NCI-H2196 (cell line): Measurements from ENCODE around the gene REXO1.
A peak's percentile ranks its signal among the peaks of the same experiment; 100 is the strongest.

Experiments
- DNase-seq: peaks from one replicate; lab custom pipeline; 2025; ENCODE audit not compliant: unreplicated experiment; lab: John Stamatoyannopoulos, UW

Gene REXO1

DNA sequence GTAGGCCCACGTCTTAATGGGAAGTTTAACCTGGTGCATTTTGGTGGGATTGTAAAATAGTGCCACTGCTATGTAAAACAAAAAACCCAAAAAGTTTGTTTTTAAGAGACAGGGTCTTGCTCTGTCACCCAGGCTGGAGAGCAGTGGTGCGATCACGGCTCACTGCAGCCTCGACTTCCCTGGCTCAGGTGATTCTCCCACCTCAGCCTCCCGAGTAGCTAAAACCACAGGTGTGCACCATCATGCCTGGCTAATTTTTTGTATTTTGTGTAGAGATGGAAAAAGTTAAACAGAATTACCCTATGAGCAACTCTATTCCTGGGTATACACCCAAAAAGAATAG is 820 bp upstream of the REXO1 start:
- no peak for DNase-seq

GRCh38 chr19:1847684-1848398 is 442 bp downstream of the REXO1 start:
- DNase-seq: no peak

DNA sequence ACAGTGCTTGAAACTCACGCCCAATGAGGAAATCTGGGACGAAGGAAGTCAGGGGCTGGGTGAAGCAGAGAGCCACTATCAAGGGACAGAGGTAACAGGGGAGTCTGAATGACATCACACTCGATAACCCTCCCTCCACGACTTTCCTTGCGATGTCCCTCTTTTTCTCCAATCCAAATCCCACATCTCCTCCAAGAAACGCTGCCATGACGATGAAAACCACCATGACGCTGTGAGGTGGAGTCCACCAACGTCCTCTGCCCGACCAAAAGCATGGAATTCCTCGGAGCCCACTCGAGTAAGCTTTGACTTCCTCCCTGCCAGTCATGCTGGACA is 967 bp downstream of the REXO1 start:
- no peak for DNase-seq

- no peak for DNase-seq
Observed at GRCh38 chr19:1846517-1847204, 1.6 kb downstream of the REXO1 start.

- no peak for DNase-seq
Observed at GRCh38 chr19:1845642-1846041, 2.6 kb downstream of the REXO1 start.

DNA sequence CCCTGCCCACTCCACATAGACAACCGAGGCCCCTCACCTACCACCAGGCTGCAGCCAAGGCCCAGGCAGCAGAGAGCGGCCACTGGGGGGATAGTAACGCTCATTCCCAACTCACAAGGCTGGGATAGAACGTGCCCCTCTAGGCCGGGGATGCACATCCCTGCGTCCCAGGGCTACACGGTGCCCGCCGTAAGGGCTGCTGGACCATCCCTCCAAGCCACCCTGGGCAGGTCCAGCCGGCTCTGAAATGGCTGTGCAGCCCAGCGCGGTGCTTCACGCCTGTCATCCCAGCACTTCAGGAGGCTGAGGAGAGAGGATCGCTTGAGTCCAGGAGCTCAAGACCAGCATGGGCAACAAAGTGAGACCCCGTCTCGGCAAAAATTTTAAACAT is 3.2 kb downstream of the REXO1 start:
- no peak for DNase-seq

GRCh38 chr19:1844513-1845124 is 3.7 kb downstream of the REXO1 start:
- no peak for DNase-seq

DNA sequence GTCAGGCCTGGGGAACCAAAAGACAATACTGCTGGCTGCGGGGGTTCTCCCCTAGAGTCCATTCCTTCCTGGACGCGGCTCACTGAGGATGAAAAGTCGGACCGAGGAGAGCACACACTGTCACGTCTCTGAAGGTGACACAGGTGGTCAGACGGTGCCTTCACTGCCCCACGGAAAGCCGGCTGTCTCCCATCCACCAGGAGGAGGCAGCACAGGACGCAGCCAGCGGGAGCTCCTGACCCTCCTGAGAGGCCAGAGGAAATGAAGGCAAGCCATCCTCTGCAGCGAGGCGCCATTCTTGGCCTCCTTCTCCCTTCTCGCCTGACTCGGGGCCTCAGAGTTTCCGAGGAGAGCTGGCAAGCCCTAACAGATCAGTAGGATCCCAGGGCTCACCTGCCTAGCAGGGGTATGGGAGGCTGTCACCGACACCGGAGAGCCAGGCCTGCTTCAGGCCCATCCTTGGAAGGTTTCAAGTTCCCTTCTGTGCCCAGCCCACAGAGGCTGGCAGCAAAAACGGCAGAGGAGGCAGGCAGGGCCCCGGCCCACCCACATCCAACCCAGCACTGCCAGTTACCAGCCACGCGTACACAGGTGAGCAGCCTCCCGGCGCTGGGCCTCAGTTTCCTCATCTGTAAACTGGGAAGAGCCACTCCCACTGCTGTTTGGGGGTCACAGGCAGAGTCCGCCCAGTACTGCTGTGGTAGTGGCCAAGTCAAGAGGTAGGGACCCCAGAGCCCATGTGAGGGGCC is 4.5 kb downstream of the REXO1 start:
- DNase-seq: no peak

DNA sequence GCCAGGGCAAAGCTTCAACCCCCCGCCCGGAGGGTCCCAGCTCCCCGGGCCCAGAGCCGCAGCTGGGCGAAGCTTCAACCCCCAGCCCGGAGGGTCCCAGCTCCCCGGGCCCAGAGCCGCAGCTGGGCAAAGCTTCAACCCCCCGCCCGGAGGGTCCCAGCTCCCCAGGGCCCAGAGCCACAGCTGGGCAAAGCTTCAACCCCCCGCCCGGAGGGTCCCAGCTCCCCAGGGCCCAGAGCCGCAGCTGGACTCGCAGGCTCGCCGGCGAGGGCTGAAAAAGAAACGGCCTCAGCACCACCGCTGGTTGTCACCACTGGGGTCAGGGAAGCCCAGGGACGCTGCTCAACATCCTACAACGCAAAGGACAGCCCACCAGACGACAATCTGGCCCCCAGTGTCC is 5.2 kb downstream of the REXO1 start:
- DNase-seq: no peak

GRCh38 chr19:1841209-1841924 is 6.9 kb downstream of the REXO1 start:
- no peak for DNase-seq

DNA sequence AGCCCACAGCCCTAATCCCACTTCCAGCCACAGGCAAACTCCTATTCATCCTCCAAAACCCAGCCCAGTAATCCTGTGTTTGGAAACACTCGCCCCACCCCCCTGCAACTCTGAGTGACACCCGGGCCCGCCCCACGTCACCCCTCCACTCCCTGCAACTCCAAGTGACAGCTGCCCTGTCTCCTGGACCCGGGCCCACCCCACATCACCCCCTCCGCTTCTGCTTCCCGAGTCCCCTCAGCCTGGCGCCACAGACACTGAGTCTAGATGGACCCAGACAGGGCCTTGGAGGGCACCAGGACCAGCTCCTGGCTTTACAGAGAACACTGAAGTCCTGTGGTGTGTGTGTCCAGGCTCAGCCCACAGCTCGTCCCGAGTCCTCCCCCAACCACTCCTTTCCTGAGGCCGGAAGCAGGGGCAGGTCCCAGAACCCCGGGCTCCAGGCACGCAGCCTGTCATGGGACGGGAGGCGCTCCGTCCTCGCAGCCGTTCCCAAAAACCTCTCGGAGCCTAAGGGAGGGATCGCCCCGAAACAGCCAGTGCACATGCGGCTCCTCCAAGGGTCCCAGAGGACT is 7.7 kb downstream of the REXO1 start:
- DNase-seq: no peak

DNA sequence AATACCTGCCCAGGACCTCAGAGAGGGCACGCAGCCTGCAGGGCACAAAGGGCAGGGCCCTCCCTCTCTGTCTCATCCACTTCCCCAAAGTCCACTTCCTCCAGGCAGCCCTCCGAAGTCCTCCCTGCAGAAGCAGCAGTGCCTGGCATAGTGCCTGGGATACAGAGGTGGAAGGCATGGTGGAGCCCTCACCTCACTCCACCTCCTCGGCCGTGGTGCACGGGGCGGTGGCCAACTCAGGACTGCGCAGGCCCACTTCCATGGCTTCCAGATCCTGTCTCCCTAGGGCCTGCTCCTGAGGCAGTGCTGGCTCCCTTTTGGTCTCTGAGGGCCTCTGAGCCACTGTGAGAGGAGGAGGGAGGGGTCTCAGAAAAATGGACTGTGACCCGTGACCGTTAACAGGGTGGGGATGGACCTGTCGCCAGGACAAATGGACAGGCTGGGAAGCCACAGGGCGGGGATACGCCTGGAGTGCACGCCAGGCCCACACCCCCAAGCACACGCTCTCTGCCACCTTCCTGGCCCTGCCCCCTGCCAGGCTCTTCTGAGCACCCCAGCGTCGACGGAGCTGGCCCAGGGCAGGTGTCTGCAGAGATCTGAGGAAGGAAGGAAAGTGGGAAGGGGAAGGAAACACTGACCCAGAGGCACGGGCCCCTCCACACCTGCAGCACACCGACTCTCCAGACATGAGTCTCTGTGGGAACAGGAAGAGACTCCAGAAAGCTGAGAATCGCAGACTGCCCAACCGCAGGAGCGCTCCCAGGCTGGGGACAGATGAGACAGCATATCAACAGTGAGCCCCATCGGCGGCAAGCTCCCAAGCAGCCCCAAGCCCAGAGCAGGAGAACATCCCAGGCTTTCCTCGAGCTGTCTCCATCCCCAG is 8.4 kb downstream of the REXO1 start:
- DNase-seq: no peak

GRCh38 chr19:1837625-1838105 is 10.6 kb downstream of the REXO1 start:
- peak; percentile 44 for DNase-seq

GRCh38 chr19:1837222-1837565 is 11.1 kb downstream of the REXO1 start:
- no peak for DNase-seq

DNA sequence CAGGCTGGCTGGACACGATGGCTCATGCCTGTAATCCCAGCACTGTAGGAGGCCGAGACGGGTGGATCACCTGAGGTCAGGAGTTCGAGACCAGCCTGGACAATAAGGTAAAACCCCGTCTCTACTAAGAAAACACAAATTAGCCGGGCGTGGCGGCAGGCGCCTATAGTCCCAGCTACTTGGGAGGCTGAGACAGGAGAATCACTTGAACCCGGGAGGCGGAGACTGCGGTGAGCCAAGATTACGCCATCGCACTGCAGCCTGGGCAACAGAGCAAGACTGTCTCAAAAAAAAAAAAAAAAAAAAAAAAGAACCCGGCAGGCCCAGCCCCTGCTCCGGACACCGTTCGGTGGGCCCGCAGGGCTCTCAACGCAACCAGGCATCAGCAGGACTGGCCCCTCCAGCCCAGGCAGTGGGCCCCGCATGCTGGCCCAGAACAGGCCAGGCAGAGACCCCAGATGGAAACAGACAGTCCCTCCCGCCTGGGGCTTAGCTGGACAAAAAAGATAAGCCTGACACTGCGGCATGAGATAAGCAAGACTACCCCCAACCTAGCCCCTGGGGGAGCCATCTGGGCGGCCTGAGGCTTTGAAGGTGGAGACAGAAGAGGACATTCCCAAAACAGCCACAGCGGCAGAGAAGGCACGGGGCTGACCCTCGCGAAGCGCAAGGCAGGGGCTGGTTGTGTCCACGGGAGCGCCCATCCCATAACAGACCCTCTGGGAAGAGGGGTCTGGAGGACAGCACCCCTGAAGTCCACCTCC is 11.6 kb downstream of the REXO1 start:
- DNase-seq: no peak

GRCh38 chr19:1833540-1833939 is 14.7 kb downstream of the REXO1 start:
- no peak for DNase-seq

DNA sequence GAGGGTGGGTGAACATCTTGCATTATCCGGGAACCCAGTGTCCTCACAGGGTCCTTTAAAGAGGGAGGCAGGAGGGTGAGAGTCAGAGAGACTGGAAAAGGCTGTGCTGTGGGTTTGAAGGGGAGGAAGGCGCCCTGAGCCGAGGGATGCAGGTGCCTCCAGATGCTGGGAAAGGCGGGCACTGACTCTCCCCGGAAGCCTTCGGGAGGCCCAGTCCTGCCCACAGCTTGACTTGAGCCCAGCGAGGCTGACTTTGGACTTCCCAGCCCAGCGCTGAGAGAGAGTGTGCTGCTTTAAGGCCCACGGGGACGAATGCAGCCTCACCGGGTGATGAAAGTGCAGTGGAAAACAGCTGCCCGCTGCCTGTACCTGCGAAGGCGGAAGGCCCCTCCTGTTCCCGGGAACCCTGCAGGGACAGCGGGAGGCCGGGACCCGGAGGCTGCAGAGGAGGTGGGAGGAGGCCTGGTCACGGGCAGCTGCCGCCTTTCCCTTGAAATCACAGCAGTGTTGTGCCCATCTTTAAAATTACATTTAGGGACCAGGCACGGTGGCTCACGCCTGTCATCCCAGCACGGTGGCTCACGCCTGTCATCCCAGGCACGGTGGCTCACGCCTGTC is 16.1 kb downstream of the REXO1 start:
- DNase-seq: no peak

GRCh38 chr19:1830978-1831377 is 17.3 kb downstream of the REXO1 start:
- DNase-seq: no peak

- DNase-seq: no peak
Observed at GRCh38 chr19:1830568-1830967, 17.7 kb downstream of the REXO1 start.
